MCF 10A (cell line): ENCODE measurements around the gene DOCK8. TPM values are rescaled to one million over a fixed set of nuclear protein-coding genes. Genes with fewer than 3 reads are reported as not detected.

Source experiments
- BruUV-seq: library from RNA; stranded (reverse); fragments of 400-500 nt; replicated peaks from 2 replicates; lab custom pipeline; 2021; lab: Mats Ljungman, UMichigan
- CTCF ChIA-PET: fragments of 300-600 bp; sonication (Branson Sonifier 250); formaldehyde crosslinking; extraction: SDS; loops from one replicate; lab custom pipeline; 2021; ENCODE audit warnings: antibody characterized with exemption, inconsistent platforms; lab: Yijun Ruan, JAX
- POLR2A ChIA-PET: fragments of 300-600, 350-650 bp; sonication (Branson Sonifier 250); formaldehyde crosslinking; extraction: SDS; loops from one replicate; lab custom pipeline; 2020; ENCODE audit warnings: antibody characterized with exemption, inconsistent platforms; lab: Yijun Ruan, JAX
- DNase-seq: peaks from one replicate; pipeline ENCODE4 v3.0.0-alpha.2; 2018; ENCODE audit not compliant: unreplicated experiment
- H3K27ac Mint-ChIP-seq: one replicate; pipeline ENCODE4 v1.8.0; 2022; ENCODE audit warnings: mild to moderate bottlenecking, low read depth, mixed read lengths; ENCODE audit not compliant: unreplicated experiment
- H3K27me3 Mint-ChIP-seq: one replicate; pipeline ENCODE4 v1.8.0; 2022; ENCODE audit warnings: mixed read lengths; ENCODE audit not compliant: insufficient read depth, unreplicated experiment
- H3K36me3 Mint-ChIP-seq: one replicate; pipeline ENCODE4 v1.8.0; 2022; ENCODE audit warnings: mild to moderate bottlenecking, moderate library complexity, mixed read lengths; ENCODE audit not compliant: insufficient read depth, unreplicated experiment
- H3K4me1 Mint-ChIP-seq: one replicate; pipeline ENCODE4 v1.8.0; 2022; ENCODE audit warnings: mixed read lengths; ENCODE audit not compliant: insufficient read depth, unreplicated experiment
- H3K4me3 Mint-ChIP-seq: one replicate; pipeline ENCODE4 v1.8.0; 2022; ENCODE audit warnings: mild to moderate bottlenecking, moderate library complexity, mixed read lengths; ENCODE audit not compliant: unreplicated experiment
- H3K9me3 Mint-ChIP-seq: one replicate; pipeline ENCODE4 v1.8.0; 2022; ENCODE audit warnings: mixed read lengths; ENCODE audit not compliant: unreplicated experiment
- CTCF ChIP-seq: fragments of 200-600 bp; IDR thresholded peaks from one replicate; pipeline ENCODE4 v1.8.0; 2022; ENCODE audit warnings: antibody characterized with exemption, mild to moderate bottlenecking; ENCODE audit not compliant: unreplicated experiment
- intact Hi-C: fragments of 100-400 bp; cut with micrococcal nuclease; formaldehyde crosslinking; loops from 2 replicates; pipeline ENCODE4 v1.14.1; 2022
- total RNA-seq: library from RNA; stranded (reverse); gene quantifications from 2 replicates; pipeline ENCODE4 v1.2.3, GENCODE V29; 2022

The DOCK8 gene
- total RNA-seq, 1 experiment from 2014 or later, result 5.2 TPM

GRCh38 chr9:292915-293314, 78.2 kb downstream of the DOCK8 start:
- Mint-ChIP-seq H3K4me3 (no peak overlapping the region), H3K9me3 (no peaks in the 10 kb centered on the region), H3K4me1 (peaks cover 13% of the 10 kb centered on the region), H3K27ac (no peak overlapping the region), H3K36me3 (no peaks in the 10 kb centered on the region), H3K27me3 (peaks cover 11% of the 10 kb centered on the region)
- DNase-seq, result peak; percentile 3
- POLR2A ChIA-PET, result interaction anchor here (1.0 to 1.2 kb wide), 2 partner anchors 11 to 77 kb away, joined by 3 read pairs; no protein-coding TSS in a partner anchor
- TF ChIP-seq CTCF, result no peak
- intact Hi-C loops, result no loop called here
- no TSS peak for BruUV-seq
- CTCF ChIA-PET, result interaction anchor here (0.6 kb wide), 1 partner anchor 702 kb away, joined by 3 read pairs; no protein-coding TSS in a partner anchor

- Mint-ChIP-seq H3K36me3 (no peaks in the 10 kb centered on the region), H3K4me3 (no peak overlapping the region), H3K27me3 (no peaks in the 10 kb centered on the region), H3K4me1 (peaks cover 14% of the 10 kb centered on the region), H3K9me3 (no peaks in the 10 kb centered on the region), H3K27ac (no peak overlapping the region)
- DNase-seq, result no peak
- no TSS peak for BruUV-seq
- TF ChIP-seq CTCF, result no peak
- CTCF ChIA-PET, result interaction anchor here (0.5 to 0.6 kb wide), 2 partner anchors 39 to 52 kb away, joined by 3 read pairs; no protein-coding TSS in a partner anchor
- intact Hi-C loops, result no loop called here
- POLR2A ChIA-PET, result interaction anchor here (0.6 kb wide), 1 partner anchor 49 kb away, joined by 3 read pairs; no protein-coding TSS in a partner anchor
These were observed 80.9 kb downstream of the DOCK8 start for GRCh38 chr9:295576-295975.

DNA sequence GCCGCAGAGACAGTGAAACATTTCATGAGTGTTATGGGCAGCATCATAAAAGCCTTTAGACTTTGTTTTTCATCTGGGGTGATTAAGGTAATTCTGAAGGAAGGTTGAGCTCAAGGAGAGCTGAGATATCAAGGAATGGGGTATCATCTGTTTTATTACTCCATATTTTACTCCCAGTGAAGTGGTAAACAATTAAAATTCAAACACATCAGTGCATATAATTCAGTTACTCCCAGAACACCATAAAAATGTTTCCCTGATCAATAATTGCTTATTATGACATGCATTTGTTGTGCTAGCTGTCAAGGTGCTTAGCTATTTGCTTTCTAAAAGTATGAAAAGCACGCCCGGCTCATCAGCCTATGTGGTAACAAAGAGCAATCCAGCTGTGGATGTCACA, 81.7 kb downstream of the DOCK8 start:
- CTCF ChIA-PET, result no interaction called here
- H3K36me3 Mint-ChIP-seq, result no peaks in the 10 kb centered on the region
- peaks cover 14% of the 10 kb centered on the region for H3K4me1 Mint-ChIP-seq
- POLR2A ChIA-PET, result no interaction called here
- H3K4me3 Mint-ChIP-seq, result no peak overlapping the region
- no peak for DNase-seq
- H3K27me3 Mint-ChIP-seq, result no peaks in the 10 kb centered on the region
- no peaks in the 10 kb centered on the region for H3K9me3 Mint-ChIP-seq
- no peak overlapping the region for H3K27ac Mint-ChIP-seq
- TF ChIP-seq CTCF, result no peak
- no TSS peak for BruUV-seq
- intact Hi-C loops, result no loop called here

DNA sequence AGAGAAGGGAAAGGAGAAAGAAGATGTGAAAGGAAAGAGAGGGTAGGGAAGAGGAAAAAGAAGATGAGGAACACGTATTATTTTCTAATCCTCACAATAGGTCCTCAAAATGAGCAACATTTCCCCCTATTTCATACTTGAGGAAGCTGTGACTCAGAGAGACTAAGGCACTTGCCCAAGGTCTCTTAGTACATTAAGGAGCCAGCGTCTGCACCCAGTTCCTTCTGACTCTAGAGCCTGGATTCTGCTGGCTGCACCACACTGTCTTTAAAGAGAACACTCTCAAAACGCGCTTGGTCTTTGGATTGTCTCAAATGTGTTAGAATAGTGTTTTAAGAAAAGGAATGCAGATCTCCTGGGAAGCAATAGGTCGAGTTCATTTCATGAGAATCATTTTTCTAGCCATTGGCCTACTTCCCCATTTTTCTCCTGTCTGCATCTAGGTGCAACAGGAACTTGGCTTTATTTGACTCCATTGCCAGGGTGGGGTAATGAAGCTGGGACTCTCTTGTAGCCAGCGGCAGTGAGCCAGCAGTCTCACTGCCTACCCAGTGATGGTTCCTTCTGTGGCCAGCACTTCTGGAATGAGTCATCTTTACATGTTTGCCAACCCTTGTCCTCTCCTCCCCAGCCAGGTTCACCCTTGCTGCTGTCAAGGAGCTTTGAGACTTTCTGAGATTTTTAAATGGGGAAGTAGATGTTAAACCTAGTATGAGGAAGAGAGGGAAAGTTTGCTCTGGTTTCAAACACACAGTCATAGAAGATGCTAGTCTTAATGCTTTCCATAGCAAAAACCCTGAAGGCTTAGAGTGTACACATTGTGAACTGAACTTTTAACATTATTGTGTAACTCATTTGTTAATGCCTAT, 82.7 kb downstream of the DOCK8 start:
- Mint-ChIP-seq H3K36me3 (no peaks in the 10 kb centered on the region), H3K27ac (peak overlapping the region; percentile 75), H3K4me3 (no peak overlapping the region), H3K4me1 (peaks cover 14% of the 10 kb centered on the region), H3K27me3 (no peaks in the 10 kb centered on the region), H3K9me3 (no peaks in the 10 kb centered on the region)
- TF ChIP-seq CTCF, result no peak
- ChIA-PET CTCF (no interaction called here), POLR2A (interaction anchor here (1.0 to 1.2 kb wide), 3 partner anchors 17 to 82 kb away, joined by 5 to 6 read pairs (median 5); partner anchors contain the start of gene DOCK8)
- no TSS peak for BruUV-seq
- peak; percentile 90 for DNase-seq
- intact Hi-C loops, result no loop called here
